Progenitor cell of endocrine pancreas (in vitro differentiated cells): ENCODE data around the gene UBE2L3. TPM values are rescaled to one million over a fixed set of nuclear protein-coding genes. Genes with fewer than 3 reads are reported as not detected.

Experiments used
- DNase-seq: peaks from one replicate; pipeline ENCODE4 v3.0.0; 2021; ENCODE audit warnings: low spot score; ENCODE audit not compliant: unreplicated experiment
- H3K27ac Mint-ChIP-seq: 2 replicates; pipeline ENCODE4 v1.8.0; 2021; ENCODE audit warnings: mild to moderate bottlenecking, moderate library complexity, mixed read lengths
- H3K27me3 Mint-ChIP-seq: 2 replicates; pipeline ENCODE4 v1.8.0; 2021; ENCODE audit warnings: mixed read lengths
- H3K36me3 Mint-ChIP-seq: 2 replicates; pipeline ENCODE4 v1.8.0; 2022; ENCODE audit warnings: mixed read lengths; ENCODE audit not compliant: insufficient read depth
- H3K4me1 Mint-ChIP-seq: 2 replicates; pipeline ENCODE4 v1.8.0; 2021; ENCODE audit warnings: low read depth, mixed read lengths
- H3K4me3 Mint-ChIP-seq: 2 replicates; pipeline ENCODE4 v1.8.0; 2021; ENCODE audit warnings: low read depth, mild to moderate bottlenecking, moderate library complexity, mixed read lengths
- H3K9me3 Mint-ChIP-seq: 2 replicates; pipeline ENCODE4 v1.8.0; 2021; ENCODE audit warnings: low read depth, mixed read lengths
- total RNA-seq: library from RNA; stranded (reverse); gene quantifications from 2 replicates; pipeline ENCODE4 v1.2.1, GENCODE V29; 2021
- TF ChIP-seq, protein P1 (sequence below): fragments of 200-600 bp; sonication (generic); IDR thresholded peaks from one replicate; pipeline ENCODE4 v1.5.0; 2021; ENCODE audit warnings: antibody characterized with exemption, mild to moderate bottlenecking; ENCODE audit not compliant: unreplicated experiment

Gene UBE2L3
- total RNA-seq, 1 donor from 2014 or later, result 67.4 TPM

- Mint-ChIP-seq H3K4me3 (no peak overlapping the region), H3K27me3 (peaks cover 4% of the 10 kb centered on the region), H3K36me3 (peaks cover 8% of the 10 kb centered on the region), H3K27ac (peak overlapping the region; percentile 53), H3K9me3 (no peaks in the 10 kb centered on the region), H3K4me1 (peaks cover 9% of the 10 kb centered on the region)
- TF ChIP-seq, protein P1, sequence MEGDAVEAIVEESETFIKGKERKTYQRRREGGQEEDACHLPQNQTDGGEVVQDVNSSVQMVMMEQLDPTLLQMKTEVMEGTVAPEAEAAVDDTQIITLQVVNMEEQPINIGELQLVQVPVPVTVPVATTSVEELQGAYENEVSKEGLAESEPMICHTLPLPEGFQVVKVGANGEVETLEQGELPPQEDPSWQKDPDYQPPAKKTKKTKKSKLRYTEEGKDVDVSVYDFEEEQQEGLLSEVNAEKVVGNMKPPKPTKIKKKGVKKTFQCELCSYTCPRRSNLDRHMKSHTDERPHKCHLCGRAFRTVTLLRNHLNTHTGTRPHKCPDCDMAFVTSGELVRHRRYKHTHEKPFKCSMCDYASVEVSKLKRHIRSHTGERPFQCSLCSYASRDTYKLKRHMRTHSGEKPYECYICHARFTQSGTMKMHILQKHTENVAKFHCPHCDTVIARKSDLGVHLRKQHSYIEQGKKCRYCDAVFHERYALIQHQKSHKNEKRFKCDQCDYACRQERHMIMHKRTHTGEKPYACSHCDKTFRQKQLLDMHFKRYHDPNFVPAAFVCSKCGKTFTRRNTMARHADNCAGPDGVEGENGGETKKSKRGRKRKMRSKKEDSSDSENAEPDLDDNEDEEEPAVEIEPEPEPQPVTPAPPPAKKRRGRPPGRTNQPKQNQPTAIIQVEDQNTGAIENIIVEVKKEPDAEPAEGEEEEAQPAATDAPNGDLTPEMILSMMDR, result no peak
- DNase-seq, result no peak
These were observed 71.8 kb downstream of the UBE2L3 start for GRCh38 chr22:21639359-21639758.

DNA sequence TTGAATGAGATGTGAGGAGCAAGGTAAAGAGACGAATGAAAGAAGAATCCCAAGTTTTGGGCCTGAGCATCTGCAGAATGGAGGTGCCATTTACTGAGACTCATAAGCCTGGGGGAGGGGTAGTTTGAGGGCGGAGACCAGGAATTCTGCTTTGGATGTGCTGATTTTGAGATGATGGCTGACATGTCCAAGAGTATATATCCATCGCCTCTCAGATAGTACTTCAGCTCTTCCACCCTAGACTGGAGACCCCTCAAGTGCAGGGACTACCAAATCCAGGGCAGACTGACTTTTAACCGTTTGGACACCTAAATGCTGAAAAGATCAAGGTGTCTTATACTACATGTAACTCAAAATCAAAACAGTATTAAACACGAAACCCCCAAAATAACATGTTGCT, 73.3 kb downstream of the UBE2L3 start:
- H3K27ac Mint-ChIP-seq, result no peak overlapping the region
- H3K4me3 Mint-ChIP-seq, result peak overlapping the region; percentile 81
- TF ChIP-seq, protein P1, result no peak
- no peak for DNase-seq
- peaks cover 8% of the 10 kb centered on the region for H3K36me3 Mint-ChIP-seq
- H3K27me3 Mint-ChIP-seq, result peaks cover 4% of the 10 kb centered on the region
- H3K4me1 Mint-ChIP-seq, result peaks cover 9% of the 10 kb centered on the region
- H3K9me3 Mint-ChIP-seq, result no peaks in the 10 kb centered on the region

GRCh38 chr22:21641417-21641788, 73.9 kb downstream of the UBE2L3 start:
- peaks cover 9% of the 10 kb centered on the region for H3K4me1 Mint-ChIP-seq
- peak overlapping the region; percentile 81 for H3K4me3 Mint-ChIP-seq
- TF ChIP-seq, protein P1, result peak; percentile 58
- H3K36me3 Mint-ChIP-seq, result peaks cover 8% of the 10 kb centered on the region
- no peak for DNase-seq
- peaks cover 4% of the 10 kb centered on the region for H3K27me3 Mint-ChIP-seq
- H3K27ac Mint-ChIP-seq, result peak overlapping the region; percentile 92
- no peaks in the 10 kb centered on the region for H3K9me3 Mint-ChIP-seq

DNA sequence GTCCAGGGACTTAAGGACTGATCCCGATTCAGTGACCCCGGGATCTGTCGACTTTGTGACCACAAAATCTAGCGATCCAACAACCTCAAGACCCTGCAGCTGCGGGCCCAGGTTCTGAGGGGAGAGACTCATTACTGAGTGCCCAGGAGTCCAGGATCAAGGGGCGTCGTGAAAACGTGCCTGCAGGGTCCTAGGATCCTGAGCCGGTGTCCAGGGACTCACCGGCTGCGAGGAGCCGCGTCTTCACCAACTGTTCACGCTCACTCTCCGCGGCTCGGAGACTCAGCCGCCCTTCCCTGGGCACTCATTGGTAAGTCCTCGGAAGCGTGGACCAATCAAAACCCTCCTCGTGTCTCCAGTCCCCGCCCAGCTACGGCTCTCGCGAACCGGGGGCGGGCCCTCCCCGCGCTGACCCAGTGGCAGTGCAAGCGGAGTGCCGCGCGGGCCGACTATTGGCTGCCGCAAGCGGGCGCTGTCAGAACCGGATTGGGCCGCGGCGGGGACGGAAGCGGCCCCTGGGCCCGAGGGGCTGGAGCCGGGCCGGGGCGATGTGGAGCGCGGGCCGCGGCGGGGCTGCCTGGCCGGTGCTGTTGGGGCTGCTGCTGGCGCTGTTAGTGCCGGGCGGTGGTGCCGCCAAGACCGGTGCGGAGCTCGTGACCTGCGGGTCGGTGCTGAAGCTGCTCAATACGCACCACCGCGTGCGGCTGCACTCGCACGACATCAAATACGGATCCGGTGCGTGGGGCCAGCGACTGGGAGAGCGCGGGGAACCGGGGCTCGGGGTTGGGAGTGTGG, 74.5 kb downstream of the UBE2L3 start, which contains the start of gene SDF2L1:
SDF2L1 (plus strand) TSS at position 514 of the 795 bp plus-strand sequence; CDS start at position 549, 35 bp downstream.
- TF ChIP-seq, protein P1, result no peak
- peak within 1 kb of the TSS; percentile 81 for H3K4me3 Mint-ChIP-seq
- DNase-seq, result peak; percentile 93
- no peaks in the 10 kb centered on the region for H3K9me3 Mint-ChIP-seq
- H3K27ac Mint-ChIP-seq, result peak within 1 kb of the TSS; percentile 92
- H3K4me1 Mint-ChIP-seq, result peaks cover 11% of the 10 kb centered on the region
- H3K27me3 Mint-ChIP-seq, result peaks cover 4% of the 10 kb centered on the region
- H3K36me3 Mint-ChIP-seq, result peaks cover 11% of the 10 kb centered on the region

DNA sequence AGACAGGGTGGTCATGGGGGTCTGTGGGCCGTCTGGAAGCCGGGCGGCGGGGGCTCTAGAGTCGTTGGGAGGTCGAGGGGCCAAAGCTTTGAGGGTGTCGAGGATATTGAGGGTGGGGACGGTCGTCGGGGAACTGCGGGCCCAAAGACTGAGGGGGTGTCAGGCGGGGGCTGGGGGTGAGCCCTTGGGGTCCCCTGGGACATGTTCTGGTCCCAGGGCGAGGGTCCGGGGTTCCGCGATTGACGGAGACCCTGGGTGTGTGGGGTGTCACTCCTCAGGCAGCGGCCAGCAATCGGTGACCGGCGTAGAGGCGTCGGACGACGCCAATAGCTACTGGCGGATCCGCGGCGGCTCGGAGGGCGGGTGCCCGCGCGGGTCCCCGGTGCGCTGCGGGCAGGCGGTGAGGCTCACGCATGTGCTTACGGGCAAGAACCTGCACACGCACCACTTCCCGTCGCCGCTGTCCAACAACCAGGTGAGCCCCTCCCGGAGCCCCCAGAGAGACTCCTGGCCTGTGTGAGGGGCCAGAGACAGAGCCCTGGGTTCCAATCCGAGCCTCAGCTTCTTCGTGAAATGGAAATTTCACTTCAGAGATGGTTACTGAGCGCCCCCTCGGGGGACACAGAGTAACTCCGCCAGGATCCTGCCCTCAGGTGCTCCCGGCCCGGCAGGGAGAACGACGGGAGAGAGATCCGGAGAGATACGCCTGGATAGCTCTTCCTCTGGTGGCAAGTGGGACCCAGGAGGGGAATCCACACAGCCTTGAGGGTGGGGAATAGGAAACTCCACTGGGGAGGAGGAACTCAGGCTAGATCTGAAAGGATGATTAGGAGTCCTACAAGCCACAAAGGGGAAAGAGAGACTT, 75.3 kb downstream of the UBE2L3 start:
- H3K27me3 Mint-ChIP-seq, result peaks cover 4% of the 10 kb centered on the region
- peak; percentile 45 for DNase-seq
- H3K27ac Mint-ChIP-seq, result peak overlapping the region; percentile 90

More for the DNA sequence above, 75.3 kb downstream of the UBE2L3 start:
- H3K36me3 Mint-ChIP-seq, result peaks cover 11% of the 10 kb centered on the region
- H3K4me1 Mint-ChIP-seq, result peaks cover 11% of the 10 kb centered on the region
- H3K4me3 Mint-ChIP-seq, result peak overlapping the region; percentile 81
- H3K9me3 Mint-ChIP-seq, result no peaks in the 10 kb centered on the region
- TF ChIP-seq, protein P1, result peak; percentile 68
